Activated naive CD4-positive, alpha-beta T cell treated with anti-CD3 and anti-CD28 coated beads, Interleukin-2, amount 50 U/mL, for 16 hours (primary cell): Measurements from ENCODE around the gene ZNF516.

Source experiments
- DNase-seq: peaks from one replicate; pipeline ENCODE4 v3.0.0-alpha.2; 2020

ZNF516 gene

DNA sequence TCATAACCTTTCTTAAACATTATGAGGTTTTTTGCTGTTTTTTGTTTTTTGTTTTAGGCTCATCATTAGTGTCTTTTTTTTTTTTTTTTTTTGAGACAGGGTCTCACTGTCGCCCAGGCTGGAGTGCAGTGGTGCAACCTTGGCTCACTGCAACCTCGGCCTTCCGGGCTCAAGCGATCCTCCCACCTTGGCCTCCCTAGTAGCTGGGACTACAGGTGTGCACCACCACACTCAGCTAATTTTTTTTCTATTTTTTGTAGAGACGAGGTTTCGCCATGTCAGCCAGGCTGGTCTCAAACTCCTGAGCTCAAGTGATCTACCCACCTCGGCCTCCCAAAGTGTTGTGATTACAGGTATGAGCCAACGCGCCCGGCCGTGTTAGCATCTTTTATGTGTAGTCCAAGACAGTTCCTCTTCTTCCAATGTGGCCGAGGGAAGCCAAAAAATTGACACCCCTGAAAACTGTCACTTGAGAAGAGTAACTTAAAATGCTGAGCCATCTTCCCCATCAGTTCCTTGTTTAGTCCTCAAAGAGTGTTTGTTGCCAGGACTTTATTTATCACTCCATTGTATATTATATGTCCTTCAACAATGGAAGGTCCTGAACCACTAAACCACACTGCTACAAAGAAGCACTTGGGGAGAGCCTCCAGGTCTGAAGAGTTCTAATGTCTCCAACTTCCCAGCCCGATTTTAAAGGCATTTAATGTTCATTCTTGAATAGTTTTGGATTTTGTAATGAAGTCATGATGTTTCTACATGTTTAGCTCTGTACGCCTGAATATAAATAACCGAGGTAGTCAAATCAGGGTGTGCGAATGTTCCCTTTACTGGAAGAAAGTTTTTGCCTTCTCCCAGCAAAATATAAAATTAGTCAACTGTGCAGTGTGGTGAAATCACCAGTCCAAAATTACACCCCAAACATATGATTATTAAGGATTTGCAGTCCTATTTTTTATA lies 26.4 kb downstream of the ZNF516 start:
- no peak for DNase-seq

DNA sequence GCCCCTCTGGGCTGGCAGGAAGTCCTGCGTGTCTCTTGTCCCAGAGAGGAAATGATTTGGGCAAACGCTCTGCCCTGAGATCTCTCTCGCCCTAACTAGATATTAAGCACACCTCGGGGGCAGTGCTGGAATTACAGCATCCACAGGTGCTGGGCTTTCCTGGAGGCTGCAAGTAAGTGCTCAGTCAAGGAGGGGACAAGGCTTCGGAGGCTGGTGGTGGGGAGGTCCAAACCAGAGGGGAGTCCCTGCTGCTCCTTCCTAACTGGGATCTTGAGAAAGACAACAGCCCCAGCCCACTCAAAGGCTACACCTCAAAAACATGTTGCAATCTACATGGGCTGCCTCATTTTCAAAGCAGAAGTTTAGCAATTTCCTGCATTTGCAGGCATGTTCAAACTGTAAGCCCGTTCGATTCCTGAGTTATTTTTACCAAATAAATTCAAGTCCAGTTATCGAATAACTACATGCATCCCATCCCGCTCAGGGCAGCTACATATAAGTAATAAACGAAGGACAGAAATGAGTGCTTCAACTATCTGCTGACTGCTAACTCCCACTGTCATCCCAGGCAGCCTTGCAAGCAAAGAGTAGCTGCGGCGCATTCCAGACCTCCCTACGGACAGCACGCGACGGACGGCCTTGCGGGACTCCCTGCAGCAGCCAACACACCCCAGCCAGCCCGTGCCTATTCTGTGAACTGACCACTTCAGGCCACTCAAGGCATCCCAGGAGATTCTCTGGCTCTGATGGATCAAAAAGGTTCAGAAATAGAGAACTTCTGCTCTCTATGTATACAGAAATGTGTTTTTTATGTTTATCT lies 27.5 kb downstream of the ZNF516 start:
- no peak for DNase-seq

DNA sequence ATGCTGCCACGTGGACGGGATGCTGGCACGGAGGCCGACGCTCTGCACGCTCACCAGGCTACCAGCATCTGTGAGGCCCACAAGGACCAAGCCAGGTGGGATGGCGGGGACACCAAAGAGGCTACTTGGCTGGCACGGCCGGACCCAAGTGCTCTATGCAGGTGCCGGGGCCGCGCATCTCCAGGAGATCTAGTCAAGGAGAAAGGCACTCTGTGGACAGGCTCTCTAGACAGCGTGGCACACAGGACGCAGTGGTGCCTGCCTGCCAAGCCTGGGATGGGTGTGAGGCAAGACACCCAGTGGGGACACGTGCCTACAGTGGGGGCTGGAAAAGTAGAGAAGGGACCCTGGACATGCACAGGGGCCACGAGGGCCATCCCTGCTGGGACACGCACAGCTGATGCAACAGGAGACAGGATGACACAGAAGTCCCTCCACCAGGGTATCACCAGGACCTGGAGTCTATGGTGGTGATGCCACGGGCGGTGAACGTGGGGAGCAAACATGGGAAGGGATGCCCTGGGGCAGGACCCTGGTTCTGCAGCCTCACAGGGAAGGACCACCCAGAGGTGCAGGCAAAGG lies 28.5 kb downstream of the ZNF516 start:
- no peak for DNase-seq

DNA sequence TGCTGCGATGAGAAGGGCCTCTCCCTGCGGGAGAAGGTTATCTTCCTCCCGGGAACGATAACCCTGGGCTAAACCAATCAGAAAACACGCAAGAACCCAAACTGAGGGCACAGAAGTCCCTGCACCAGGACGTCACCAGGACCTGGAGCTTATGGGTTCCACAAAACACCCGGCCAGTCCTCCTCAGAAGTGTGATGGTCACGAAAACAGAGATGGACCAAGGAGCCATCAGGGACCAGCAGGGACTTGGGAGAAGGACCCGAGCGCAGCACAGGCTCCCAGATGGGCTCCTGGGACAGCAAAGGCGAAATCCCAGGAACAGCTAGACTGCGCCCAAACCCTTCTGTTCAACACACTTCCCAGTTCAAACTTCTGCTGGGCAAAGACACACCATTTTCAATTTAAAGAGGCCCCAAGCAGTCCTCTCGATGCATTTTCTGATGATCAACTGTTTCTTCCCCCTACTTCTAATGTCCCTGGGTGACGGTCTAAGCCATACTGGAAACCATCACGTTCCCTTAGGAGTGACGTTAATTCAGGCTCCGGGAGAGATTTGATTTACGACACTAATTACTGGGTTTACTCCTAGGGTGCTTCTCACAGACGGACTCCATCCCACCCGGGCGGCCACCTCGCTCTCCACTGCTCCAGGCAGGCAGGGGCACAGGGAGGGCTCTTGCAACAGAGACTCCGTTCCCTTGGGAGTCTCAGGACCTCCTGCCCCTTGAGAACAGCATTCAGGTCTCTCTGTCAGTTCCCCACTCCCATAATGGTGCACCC lies 29.2 kb downstream of the ZNF516 start:
- no peak for DNase-seq

DNA sequence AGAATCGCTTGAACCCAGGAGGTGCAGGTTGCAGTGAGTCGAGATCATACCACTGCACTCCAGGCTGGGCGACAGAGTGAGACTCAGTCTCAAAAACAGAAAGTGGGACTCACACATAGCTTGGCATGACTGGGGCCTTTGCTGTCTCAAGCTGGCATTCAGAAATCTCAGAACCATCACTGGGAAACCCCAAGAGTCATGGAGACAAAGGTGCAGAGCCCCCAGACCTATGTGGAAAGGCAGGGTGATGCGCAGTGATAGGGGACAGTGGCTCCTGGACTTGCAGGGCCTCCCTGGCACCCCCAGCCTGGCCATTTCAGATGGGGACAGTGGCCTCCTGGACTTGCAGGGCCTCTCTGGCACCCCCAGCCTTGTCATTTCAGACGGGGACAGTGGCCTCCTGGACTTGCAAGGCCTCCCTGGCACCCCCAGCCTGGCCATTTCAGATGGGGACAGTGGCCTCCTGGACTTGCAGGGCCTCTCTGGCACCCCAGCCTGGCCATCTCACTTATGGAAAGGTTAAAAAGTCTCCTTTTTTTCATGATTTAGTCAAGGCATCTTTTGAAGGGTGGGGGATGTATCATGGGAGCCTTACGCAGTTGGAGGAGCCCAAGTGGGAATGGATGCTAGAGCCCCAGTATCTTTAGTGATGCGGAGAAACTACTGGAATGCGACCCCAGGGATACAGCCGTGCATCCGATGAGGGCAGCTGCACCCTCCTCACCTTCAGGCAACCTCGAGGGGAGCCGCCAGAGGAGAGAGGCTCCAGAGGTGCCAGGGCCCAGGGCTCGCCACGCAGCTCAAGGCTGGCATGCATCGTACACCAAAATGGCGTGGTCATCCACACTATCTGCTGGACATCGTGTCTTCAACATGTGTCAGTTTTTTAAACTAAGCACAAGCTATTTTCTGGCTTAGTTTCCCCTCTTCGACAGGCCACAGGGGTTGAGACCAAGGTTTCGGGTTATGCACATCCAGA lies 30.5 kb downstream of the ZNF516 start:
- no peak for DNase-seq

DNA sequence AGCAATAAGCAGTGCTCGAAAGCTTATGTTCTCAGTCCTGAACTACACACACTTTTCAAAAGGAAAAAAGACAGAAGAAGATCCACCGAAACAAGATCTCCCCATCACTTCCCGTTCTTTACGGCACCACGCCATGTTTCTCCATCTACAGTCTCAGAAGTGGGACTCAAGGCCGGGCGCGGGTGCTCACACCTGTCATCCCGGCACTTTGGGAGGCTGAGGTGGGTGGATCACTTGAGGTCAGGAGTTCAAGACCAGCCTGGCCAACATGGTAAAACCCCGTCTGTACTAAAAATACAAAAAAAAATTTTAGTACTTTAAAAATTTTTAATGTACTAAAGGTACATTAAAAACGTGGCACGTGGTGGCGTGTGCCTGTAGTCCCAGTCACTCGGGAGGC lies 31.2 kb downstream of the ZNF516 start:
- DNase-seq, result no peak

DNA sequence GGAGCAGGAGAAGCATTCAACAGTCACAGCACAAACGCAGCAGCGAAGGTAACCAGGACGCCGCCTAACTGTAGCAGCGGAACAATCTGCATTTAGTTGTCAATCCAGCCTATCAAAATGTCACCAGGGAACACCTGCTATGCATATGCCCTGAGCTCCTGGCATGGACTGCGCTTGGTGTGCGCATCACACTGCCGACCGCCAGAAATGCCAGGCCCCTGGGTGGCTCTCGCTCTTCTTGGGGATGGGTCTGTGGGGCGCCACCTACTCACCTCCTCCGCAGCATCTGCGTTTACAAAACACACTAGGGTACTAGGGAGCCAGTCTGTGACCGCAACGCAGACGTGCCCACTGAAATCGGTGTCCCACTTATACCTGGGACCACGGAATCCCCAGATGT lies 31.7 kb downstream of the ZNF516 start:
- no peak for DNase-seq

DNA sequence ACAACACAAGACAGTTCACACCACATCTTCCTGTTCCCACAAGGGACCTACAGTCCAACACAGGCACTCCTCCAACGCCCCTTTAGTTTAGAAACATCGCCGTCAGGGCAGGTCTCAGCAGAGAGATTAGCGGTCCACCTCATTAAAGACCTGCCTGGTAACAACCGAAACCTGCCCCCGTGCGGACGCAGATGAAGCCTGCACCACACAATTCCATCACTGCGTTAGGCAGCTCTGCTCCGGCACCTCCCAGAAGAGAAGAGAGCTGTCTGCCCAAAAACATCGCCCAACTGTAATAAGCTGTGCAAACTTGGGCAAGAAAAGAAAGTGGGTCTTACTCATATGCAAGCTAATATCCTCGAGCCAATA lies 32.7 kb downstream of the ZNF516 start:
- DNase-seq, result no peak

DNA sequence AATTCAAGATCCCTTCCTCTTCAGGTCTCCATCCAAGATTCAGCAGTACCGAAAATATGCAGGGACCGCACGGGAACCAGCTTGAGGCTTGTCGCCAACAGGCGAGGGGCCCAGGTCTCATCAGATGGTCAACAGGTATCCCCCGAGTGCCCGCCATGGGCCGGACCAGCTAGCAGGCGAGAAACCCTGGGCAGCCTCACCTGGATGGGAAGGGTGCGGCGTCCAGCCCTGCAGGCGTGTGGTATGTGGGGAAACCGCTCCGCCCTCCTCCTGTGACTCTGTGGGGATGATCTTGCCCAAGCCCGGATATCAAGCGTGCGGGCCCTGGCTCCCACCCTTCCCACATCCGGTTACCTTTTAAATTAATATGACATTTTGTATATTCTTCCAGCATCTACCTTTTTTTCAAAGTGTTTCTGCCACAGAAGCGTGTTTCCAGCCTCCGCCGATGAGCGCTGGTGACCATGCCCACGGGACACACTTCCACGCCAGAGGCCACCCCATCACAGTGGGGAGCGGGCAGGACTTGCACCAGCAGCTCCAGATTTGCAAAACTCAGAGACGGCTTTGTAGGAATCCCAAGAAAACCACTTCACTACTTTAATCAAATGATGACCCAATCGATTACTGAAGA lies 33.2 kb downstream of the ZNF516 start:
- no peak for DNase-seq

DNA sequence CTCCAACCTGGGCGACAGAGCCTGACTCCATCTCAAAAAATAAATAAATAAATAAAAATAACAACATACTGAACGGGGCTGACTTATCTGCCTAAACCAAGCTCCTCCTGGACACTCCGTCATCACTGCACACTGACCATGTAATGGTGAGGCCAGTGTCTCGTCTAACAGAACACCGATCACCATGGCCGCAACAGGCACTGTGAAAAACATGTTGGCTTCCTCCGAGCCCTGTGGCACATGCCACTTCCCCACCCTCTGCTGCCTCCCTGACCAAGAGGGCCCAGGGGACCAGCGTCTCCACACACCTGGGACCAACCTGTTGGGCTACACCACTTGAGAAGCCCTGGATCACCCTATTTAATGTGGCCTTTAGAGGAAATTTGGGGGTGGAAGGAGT lies 33.9 kb downstream of the ZNF516 start:
- no peak for DNase-seq

DNA sequence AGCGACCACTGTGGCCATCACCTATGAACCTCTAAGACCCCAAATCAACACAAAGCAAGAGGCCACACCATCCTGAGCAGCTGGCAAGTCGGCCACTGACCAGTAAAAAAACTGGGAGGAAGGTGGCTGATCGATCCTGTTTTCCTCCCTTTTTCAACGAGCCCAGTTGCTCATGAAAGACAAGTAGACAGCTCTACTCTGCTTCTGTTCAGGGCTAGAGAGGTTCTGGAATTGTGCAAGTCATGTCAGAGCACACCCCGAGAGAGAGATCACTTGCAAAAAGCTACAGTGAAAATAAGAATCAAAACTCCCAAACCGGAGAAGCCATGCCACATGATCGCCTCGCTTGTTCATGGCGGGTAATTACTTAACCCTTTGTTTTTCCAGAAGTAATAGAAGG lies 34.6 kb downstream of the ZNF516 start:
- DNase-seq, result no peak

DNA sequence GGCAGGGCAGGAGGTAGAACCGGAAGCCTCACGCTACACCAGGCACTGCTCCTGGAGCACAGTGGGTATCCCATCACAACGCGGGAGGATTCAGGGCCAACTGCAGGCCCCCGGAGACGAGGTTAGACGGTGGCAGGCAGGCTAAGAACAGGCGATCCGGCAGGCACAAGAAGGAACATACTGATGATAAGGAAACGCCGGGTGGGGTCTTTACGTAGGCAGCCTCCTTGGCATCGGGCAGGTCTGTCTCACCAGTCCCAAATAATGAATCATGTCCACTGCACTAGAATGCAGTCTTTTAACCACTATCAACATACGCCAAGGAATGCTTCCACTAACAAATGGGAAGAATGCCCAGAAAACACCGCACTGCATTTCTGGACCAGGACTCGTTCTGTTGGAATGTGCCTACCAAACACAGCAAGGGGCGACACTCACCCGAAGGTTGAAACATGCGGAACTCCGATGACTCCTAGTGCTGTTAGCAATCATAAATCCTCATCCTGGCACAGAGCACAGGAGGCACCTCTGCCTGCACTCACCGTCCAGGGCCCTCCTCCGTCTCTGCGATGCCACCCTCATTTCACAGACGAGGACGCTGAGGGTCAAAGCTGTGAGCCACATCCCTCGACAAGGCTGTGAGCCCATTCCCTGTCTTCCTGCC lies 35.2 kb downstream of the ZNF516 start:
- no peak for DNase-seq

DNA sequence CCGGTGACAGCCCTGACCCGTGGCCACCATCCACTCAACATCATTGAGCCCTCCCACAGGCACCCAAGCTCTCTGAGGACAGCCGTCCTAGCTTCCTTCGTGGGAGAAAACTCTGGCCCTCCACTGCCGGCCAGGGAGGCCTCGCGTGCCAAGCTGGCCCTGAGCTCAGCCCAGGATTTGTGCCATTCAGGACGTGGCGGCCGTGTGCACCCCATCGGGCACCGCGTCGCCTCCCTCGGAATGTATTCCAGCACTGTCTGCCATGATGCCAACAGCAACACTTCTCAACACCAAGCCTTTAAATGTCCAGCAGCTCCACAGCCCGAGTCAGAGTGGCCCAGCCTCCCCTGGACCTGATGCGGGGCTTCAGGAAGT lies 35.7 kb downstream of the ZNF516 start:
- no peak for DNase-seq

DNA sequence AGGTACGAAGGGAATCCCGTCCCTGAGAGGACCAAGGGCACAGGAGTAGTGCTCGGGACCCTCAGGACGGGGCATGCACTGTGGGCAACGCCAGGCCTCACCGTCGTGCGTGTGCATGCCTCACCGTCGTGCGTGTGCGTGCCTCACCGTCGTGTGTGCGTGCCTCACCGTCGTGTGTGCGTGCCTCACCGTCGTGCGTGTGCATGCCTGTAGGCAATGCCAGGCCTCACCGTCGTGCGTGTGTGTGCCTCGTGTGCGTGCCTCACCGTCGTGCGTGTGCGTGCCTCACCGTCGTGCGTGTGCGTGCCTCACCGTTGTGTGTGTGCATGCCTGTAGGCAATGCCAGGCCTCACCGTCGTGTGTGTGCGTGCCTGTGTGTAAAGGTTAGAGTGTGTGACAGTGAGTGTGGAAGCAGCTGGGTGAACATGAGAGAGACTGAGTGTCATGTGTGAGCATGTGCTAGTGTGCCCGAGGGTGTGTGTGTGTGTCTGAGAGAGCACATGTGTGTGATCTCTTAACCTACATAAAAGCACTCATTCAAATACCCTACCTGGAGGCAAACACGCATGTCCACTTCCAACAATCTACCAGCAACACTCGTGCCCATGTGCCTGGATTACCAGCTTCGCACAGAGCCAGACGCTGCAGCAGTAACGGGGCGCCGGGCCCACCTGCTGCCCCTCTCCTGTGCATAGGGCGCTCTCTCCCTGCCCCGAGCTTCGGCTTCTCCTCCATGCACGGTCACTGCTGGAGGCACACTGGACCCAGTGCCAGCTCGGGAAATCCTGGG lies 36.3 kb downstream of the ZNF516 start:
- no peak for DNase-seq

DNA sequence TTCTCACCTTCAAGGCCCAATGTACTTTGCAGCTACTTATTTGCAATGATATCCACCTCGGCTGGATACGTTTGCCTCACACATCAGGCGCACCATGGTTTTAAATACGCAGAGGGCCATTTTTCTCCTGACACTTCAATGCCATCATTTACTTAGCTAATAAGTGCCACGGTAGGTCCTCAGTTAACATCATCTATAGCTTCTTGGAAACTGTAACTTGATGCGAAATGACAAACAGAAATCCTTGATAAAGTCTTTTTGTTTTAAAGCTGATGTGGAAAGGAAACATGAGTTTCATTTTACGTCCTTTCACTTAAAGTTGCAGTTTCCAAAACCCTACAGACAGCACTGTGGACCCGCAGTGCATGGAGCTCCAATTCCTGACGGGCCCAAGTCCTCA lies 37.1 kb downstream of the ZNF516 start:
- no peak for DNase-seq

DNA sequence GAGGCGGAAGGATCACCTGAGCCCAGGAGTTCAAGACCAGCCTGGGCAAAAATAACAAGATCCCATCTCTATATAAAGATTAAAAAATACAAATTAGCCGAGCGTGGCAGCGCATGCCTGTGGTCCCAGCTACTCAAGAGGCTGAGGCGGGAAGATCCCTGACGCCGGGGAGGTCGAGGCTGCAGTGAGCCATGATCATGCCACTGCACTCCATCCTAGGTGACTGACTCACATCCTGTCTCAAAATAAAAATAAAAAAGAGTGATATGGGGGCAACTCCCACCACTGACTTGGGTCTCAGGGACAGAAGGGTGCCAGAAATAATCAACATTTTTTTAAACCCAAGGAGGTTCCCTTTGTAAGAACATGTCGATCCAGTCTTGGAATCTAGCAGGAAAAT lies 37.6 kb downstream of the ZNF516 start:
- DNase-seq, result no peak

DNA sequence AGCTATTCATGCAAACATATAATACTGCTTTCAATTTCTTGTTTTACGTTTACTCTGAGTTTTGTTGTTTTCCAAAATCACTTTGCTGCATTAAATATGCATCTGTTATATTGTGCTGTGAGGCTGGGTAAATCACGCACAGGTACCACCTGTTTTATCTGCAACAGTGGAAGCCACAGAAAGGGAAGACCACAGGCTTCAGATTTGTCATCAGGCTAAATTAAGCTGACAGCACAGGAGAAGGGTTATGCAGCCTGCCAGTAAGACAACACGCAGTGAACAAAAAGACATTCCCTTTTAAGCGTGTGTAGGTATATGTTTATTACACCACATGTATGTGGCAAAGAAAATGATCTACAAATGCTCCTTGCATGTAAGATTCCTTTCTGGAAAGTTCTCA lies 38.2 kb downstream of the ZNF516 start:
- DNase-seq, result no peak

DNA sequence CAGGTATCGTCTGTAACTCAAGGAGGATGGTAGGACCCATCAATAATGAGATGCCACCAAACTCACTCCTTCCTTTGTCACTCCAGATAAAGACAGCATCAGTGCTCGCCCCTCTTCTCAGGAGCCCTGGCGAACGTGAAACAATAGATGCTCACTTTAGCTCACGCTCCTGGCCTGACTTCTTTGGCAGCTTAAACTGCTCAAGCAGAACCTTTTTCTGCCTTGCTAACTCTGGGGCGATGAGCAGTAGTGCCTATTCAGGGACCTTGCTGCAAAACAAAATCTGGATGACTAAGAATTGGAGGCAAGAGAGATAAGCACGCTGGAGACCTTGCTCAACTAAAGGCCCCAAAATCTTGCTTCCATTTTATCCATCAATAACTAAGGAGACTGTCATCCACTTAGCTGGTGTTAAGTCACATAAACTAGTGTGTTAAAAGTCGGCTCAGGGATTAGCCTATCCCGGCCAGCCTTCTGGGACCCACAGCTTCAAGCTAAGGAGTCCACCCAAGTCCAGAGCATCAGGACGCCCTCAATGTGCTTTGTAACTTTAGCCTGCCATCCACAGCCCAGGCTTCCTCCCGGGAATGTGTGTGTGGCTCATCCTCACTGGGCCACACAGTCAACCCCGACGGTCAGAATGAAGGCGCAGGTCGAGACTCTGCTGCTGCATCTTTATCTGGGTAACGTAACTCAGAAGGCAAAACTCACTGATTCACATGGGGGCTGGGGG lies 38.9 kb downstream of the ZNF516 start:
- no peak for DNase-seq
